CD4-positive, alpha-beta T cell (primary cell): Measurements from ENCODE around the gene EVC2. TPM values are rescaled to one million over a fixed set of nuclear protein-coding genes. Genes with fewer than 3 reads are reported as not detected.

ENCODE experiments used
- ATAC-seq: fragments of 200-7000 bp; cut with Tn5 transposase; one replicate; pipeline ENCODE4 v1.10.0; 2022; ENCODE audit warnings: mild to moderate bottlenecking; ENCODE audit not compliant: poor library complexity
- CTCF ChIA-PET: fragments of 350-600 bp; sonication (Branson Sonifier 250); formaldehyde crosslinking; loops from one replicate; lab custom pipeline; 2021; ENCODE audit warnings: antibody characterized with exemption, inconsistent platforms; lab: Charles Lee
- POLR2A ChIA-PET: fragments of 350-600 bp; sonication (Branson Sonifier 250); formaldehyde crosslinking; loops from one replicate; lab custom pipeline; 2021; ENCODE audit warnings: antibody characterized with exemption, inconsistent platforms; lab: Charles Lee
- DNase-seq, 14 experiments: peaks; one replicate each; pipeline ENCODE4 v3.0.0-alpha.2; 2013 to 2020; ENCODE audit warnings: mixed read lengths in 2 of 14
- H3K27ac ChIP-seq, 2 donors: one replicate each; pipeline versions ENCODE4 v1.5.1 to v1.7.0; 2013; ENCODE audit warnings: low read length in 2 of 2, low read depth in 1 of 2, mild to moderate bottlenecking in 1 of 2
- H3K27me3 ChIP-seq, 2 experiments: 1 replicate in 1 of 2; 2 replicates in 1 of 2; pipeline versions ENCODE4 v1.6.1 to v1.7.0; 2013; ENCODE audit warnings: low read length in 2 of 2, control low read depth in 1 of 2, mild to moderate bottlenecking in 1 of 2, moderate library complexity in 1 of 2; ENCODE audit not compliant: insufficient read depth in 2 of 2, control insufficient read depth in 1 of 2
- H3K36me3 ChIP-seq: one replicate; pipeline ENCODE4 v1.6.1; 2013; ENCODE audit warnings: low read length, control low read depth; ENCODE audit not compliant: insufficient read depth
- H3K4me1 ChIP-seq: one replicate; pipeline ENCODE4 v1.6.1; 2013; ENCODE audit warnings: low read length, control low read depth; ENCODE audit not compliant: insufficient read depth
- H3K4me3 ChIP-seq: one replicate; pipeline ENCODE4 v1.5.1; 2013; ENCODE audit warnings: mild to moderate bottlenecking, low read length, moderate library complexity
- H3K9me3 ChIP-seq, 2 experiments: 1 replicate in 1 of 2; 2 replicates in 1 of 2; pipeline versions ENCODE4 v1.6.1 to v1.7.0; 2013; ENCODE audit warnings: low read length in 2 of 2, mild to moderate bottlenecking in 2 of 2, control low read depth in 1 of 2, moderate library complexity in 1 of 2; ENCODE audit not compliant: control insufficient read depth in 1 of 2, insufficient read depth in 1 of 2
- H3K27ac Mint-ChIP-seq: one replicate; pipeline ENCODE4 v1.8.0; 2020; ENCODE audit warnings: mixed read lengths
- H3K27me3 Mint-ChIP-seq: one replicate; pipeline ENCODE4 v1.8.0; 2021; ENCODE audit warnings: mixed read lengths
- H3K36me3 Mint-ChIP-seq: one replicate; pipeline ENCODE4 v1.8.0; 2021; ENCODE audit warnings: low read depth, mixed read lengths
- H3K4me1 Mint-ChIP-seq: one replicate; pipeline ENCODE4 v1.8.0; 2021; ENCODE audit warnings: low read depth, mixed read lengths
- H3K4me3 Mint-ChIP-seq: one replicate; pipeline ENCODE4 v1.8.0; 2020; ENCODE audit warnings: mild to moderate bottlenecking, mixed read lengths
- H3K9me3 Mint-ChIP-seq: one replicate; pipeline ENCODE4 v1.8.0; 2020; ENCODE audit warnings: mixed read lengths
- CTCF ChIP-seq: fragments of 200-600 bp; IDR thresholded peaks from one replicate; pipeline ENCODE4 v1.8.0; 2022; ENCODE audit warnings: antibody characterized with exemption, mild to moderate bottlenecking
- intact Hi-C, 2 experiments: fragments of 100-400 bp; cut with DNase I in 1 of 2; cut with micrococcal nuclease in 1 of 2; formaldehyde crosslinking; loops; one replicate each; pipeline versions ENCODE4 v1.15.1 to v1.9.0; 2023 to 2025; cut with DNase I, micrococcal nuclease
- total RNA-seq, 174 experiments: library from RNA in 2 of 174; stranded (reverse) in 2 of 174; gene quantifications; one replicate each; pipeline ENCODE4 v1.2.3 and lab custom pipeline; 2021 to 2026

Gene EVC2
- total RNA-seq, 2 experiments from 2014 or later, result 1.1 to 1.3 TPM

- no peak overlapping the region for H3K27ac ChIP-seq
- DNase-seq (no peak), ATAC-seq (no peak)
- Mint-ChIP-seq H3K4me3 (no peak overlapping the region), H3K27ac (no peak overlapping the region), H3K36me3 (no peaks in the 10 kb centered on the region), H3K27me3 (no peaks in the 10 kb centered on the region), H3K9me3 (no peaks in the 10 kb centered on the region), H3K4me1 (no peaks in the 10 kb centered on the region)
- intact Hi-C loops, result no loop called here
- TF ChIP-seq CTCF, result no peak
- no peaks in the 10 kb centered on the region for H3K27me3 ChIP-seq
- H3K4me3 ChIP-seq, result no peak overlapping the region
- ChIA-PET POLR2A (no interaction called here), CTCF (no interaction called here)
- no peaks in the 10 kb centered on the region for H3K36me3 ChIP-seq
- no peaks in the 10 kb centered on the region for H3K4me1 ChIP-seq
- H3K9me3 ChIP-seq, result peaks cover 0 to 6% of the 10 kb centered on the region in 2 experiments
Observed at GRCh38 chr4:5573965-5574364, 134.4 kb downstream of the EVC2 start.

- no peak overlapping the region for H3K4me3 ChIP-seq
- no peak overlapping the region for H3K27ac ChIP-seq
- CTCF ChIA-PET, result no interaction called here
- H3K4me3 Mint-ChIP-seq, result no peak overlapping the region
- peaks cover 0 to 6% of the 10 kb centered on the region in 2 experiments for H3K9me3 ChIP-seq
- no peaks in the 10 kb centered on the region for H3K36me3 Mint-ChIP-seq
- H3K27me3 ChIP-seq, result no peaks in the 10 kb centered on the region
- H3K4me1 ChIP-seq, result no peaks in the 10 kb centered on the region
- no peak for TF ChIP-seq CTCF
- ATAC-seq (no peak), DNase-seq (no peak)
- POLR2A ChIA-PET, result no interaction called here
- H3K4me1 Mint-ChIP-seq, result no peaks in the 10 kb centered on the region
- H3K27ac Mint-ChIP-seq, result no peak overlapping the region
- H3K36me3 ChIP-seq, result no peaks in the 10 kb centered on the region
- no peaks in the 10 kb centered on the region for H3K27me3 Mint-ChIP-seq
- H3K9me3 Mint-ChIP-seq, result no peaks in the 10 kb centered on the region
- intact Hi-C loops, result no loop called here
Observed at GRCh38 chr4:5572751-5573150, 135.6 kb downstream of the EVC2 start.

GRCh38 chr4:5572114-5572513 is 136.2 kb downstream of the EVC2 start:
- ATAC-seq, result no peak
- no peaks in the 10 kb centered on the region for H3K4me1 ChIP-seq
- intact Hi-C loops, result no loop called here
- no peak overlapping the region for H3K4me3 ChIP-seq
- DNase-seq, result no peak
- no peaks in the 10 kb centered on the region for H3K36me3 ChIP-seq
- TF ChIP-seq CTCF, result no peak
- CTCF ChIA-PET, result no interaction called here
- H3K27ac ChIP-seq, result no peak overlapping the region
- POLR2A ChIA-PET, result no interaction called here
- no peaks in the 10 kb centered on the region for H3K27me3 Mint-ChIP-seq
- peaks cover 0 to 6% of the 10 kb centered on the region in 2 experiments for H3K9me3 ChIP-seq
- no peaks in the 10 kb centered on the region for H3K36me3 Mint-ChIP-seq
- no peaks in the 10 kb centered on the region for H3K9me3 Mint-ChIP-seq
- H3K27me3 ChIP-seq, result no peaks in the 10 kb centered on the region
- no peaks in the 10 kb centered on the region for H3K4me1 Mint-ChIP-seq
- no peak overlapping the region for H3K4me3 Mint-ChIP-seq
- no peak overlapping the region for H3K27ac Mint-ChIP-seq
